ENCODE data around the gene TP53RK. TPM values are rescaled to one million over a fixed set of nuclear protein-coding genes. Genes with fewer than 3 reads are reported as not detected.

The TP53RK gene
- total and polyA plus RNA-seq, 2 of the 13 experiments (the other 11 are each of a cell fraction or from before 2014, with no cell fraction given): 12.9 to 25.5 TPM

- peak; percentile 70; the same call in 1 of the 2 replicates for TF ChIP-seq PRDM15 (CRISPR knock-in tag; IDR thresholded peaks at IDR 0.05)
- no peak for TF ChIP-seq ZNF281 (CRISPR knock-in tag; IDR thresholded peaks at IDR 0.05; ENCODE audit: borderline replicate concordance)
- 0 out of 2 replicates have a peak, but pooled peaks have one; percentile 50 for TF ChIP-seq DNMT1 (CRISPR knock-in tag; IDR thresholded peaks at IDR 0.05)
- no peak for TF ChIP-seq JDP2 (CRISPR knock-in tag; IDR thresholded peaks at IDR 0.05; ENCODE audit: borderline replicate concordance)
- peak; percentile 94 for TF ChIP-seq ZNF232 (CRISPR knock-in tag; IDR thresholded peaks at IDR 0.05; ENCODE audit: borderline replicate concordance)
- TF ChIP-seq PHB2 (IDR thresholded peaks at IDR 0.05; ENCODE audit: partially characterized antibody): no peak
- no peak for TF ChIP-seq HMG20A (CRISPR knock-in tag; IDR thresholded peaks at IDR 0.05; ENCODE audit: borderline replicate concordance)
- TF ChIP-seq ZNF713 (CRISPR knock-in tag; IDR thresholded peaks at IDR 0.05): peak; percentile 47; the same call in 1 of the 2 replicates
- TF ChIP-seq POGK (CRISPR knock-in tag; conservative IDR thresholded peaks at IDR 0.05): no peak
- TF ChIP-seq FOXA3 (CRISPR knock-in tag; IDR thresholded peaks at IDR 0.05): peak; percentile 39; the same call in 1 of the 2 replicates
- TF ChIP-seq ZFAT (CRISPR knock-in tag; conservative IDR thresholded peaks at IDR 0.05): peak; percentile 87; the same call in 1 of the 2 replicates
- TF ChIP-seq ZSCAN29 (CRISPR knock-in tag; conservative IDR thresholded peaks at IDR 0.05): peak; percentile 78
- TF ChIP-seq ZFP90 (CRISPR knock-in tag; IDR thresholded peaks at IDR 0.05; ENCODE audit: borderline replicate concordance): peak; percentile 90; the same call in 1 of the 2 replicates
- no peak; the same call in 1 of the 2 replicates for TF ChIP-seq HIVEP1 (CRISPR knock-in tag; IDR thresholded peaks at IDR 0.05)
- TF ChIP-seq HNRNPH1 (optimal IDR thresholded peaks at IDR 0.05; ENCODE audit: low read depth, low read length): no peak
- peak; percentile 100 for TF ChIP-seq UBTF (CRISPR knock-in tag; IDR thresholded peaks at IDR 0.05)
These were observed at the start of gene TP53RK (continued) for GRCh38 chr20:46689082-46689753.

Measured in HepG2 (cell line).